GM11168 (cell line): ENCODE data around the gene IL4R.

Source experiments
- in situ Hi-C: fragments of 300-500 bp; cut with MboI; formaldehyde crosslinking; loops from one replicate; pipeline ENCODE4 v1.12.0; 2022; ENCODE audit warnings: low sequenced_read_pairs; ENCODE audit not compliant: unreplicated experiment

IL4R gene

DNA sequence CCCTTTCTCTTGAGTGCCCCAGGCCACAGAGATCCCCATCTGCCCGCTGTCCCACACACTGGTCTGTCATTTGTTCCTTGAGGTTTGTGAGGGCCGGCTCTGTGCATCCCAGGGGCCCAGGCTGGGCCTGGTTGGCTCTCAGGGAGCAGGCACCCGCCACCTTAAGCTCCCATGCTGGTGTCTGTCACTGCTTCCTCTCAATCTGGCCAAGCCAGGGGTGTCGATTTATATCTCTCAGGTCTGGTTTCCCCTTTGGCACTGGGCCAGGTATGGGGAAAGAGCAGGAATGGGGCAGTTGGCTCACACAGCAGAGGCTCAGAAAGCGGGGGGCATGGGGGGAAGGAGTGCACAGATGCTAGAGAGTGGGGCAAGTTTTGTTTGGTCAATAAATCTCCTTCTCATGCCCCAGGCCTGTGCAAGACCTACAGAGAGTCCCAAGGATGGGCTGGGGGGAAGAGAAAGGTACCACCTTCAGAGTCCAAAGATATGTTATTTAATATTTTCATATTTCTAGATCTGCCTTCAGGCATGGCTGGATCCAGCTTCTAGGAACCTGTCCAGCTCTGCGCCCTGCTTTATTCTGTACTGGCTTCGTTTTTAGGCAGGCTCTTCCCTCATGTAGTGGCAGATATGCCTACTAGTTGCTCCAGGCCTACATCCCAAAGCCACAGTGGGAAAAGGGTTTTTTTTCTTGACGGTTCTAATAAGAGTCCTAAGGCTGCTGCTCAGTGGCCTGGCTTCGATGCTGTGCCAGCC is 34.3 kb downstream of the IL4R start:
- in situ Hi-C loops: no loop called here

DNA sequence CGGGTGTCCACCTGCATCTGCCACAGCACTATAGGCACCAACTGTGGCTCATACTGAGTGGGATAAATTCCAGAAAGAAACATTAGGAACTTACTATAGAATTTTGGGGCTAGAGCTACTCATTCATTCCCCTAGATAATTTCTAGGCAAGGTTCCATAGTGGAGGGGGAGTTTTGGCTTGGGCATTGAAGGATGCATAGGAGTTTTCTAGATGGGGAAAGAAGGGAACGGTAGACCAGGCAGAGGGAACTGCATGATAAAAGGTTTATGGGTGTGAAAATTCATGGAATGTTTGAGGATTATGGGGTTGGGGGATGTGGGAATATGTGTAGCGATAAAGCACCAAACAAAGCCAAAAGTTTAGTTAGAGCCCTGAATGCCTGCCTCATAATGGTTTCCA is 35.5 kb downstream of the IL4R start:
- in situ Hi-C loops: no loop called here

DNA sequence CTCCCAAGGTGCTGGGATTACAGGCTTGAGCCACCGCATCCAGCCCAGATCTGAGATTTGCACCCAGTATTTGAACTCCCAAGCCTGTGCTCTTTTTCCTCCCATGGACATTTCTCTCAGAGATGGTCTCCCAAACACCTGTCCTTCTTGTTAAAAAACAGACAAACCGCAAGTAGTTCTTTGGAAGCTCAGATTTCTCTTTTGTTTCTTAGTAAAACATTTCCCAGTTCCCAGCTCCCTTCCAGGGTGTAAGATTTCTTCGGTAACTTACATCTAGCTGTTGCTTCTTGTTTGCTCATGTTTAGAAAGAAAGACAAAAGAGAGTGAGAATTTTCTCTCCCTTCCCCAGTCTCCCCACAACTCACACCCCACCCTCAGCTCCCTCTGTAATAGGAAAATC is 36.2 kb downstream of the IL4R start:
- in situ Hi-C loops: no loop called here

DNA sequence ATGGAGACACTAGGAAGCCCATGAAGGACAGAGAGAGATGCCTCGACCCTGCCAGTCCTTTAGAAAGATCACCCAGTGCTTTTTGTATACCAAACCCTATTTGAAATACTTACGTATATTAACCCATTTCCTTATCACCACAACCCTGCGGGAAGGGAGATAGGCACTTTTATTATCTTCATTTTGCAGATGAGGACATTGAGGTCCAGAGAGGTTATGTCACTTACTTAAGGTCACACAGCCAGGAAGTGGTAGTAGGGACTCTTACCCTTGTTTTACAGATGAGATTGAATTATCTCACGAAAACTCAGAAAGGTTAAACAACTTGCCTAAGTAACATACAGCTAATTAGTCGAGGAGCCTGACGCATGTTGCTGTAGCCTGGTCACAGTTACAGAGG is 38.2 kb downstream of the IL4R start:
- in situ Hi-C loops: no loop called here

DNA sequence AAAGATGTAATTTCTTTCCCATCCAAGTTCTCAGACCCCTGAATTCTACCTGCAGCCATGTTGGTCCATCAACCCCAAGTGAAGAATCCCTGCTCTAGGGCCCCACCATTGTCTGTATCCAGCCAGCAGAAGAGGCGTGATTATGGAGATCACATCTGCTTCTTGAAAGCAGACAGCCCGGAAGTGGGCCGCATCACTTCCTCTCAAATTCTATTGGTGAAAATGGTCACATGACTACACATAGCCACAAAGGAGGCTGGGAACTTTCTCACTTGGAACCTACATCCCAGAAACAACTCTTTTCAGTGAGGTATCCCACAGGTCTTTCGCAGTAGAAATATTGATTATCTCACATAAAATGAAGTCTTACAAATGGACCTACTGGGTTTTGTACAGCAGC is 40.1 kb downstream of the IL4R start:
- in situ Hi-C loops: no loop called here

DNA sequence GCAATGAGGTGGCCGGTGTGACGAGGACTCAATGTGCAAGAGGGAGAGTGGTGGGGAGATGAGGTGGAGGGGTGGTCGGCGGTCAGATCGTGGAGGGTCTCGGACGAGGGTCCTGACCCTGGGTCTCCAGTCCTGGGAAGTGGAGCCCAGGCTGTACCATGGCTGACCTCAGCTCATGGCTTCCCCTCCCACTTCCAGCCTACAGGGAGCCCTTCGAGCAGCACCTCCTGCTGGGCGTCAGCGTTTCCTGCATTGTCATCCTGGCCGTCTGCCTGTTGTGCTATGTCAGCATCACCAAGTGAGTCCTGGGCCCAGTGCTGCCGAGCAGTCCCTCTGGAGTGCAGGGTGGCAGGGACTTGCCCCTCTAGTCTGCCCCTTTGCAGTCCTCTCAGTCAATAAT is 41.8 kb downstream of the IL4R start:
- in situ Hi-C loops: loop anchor here (5.0 kb wide), 1 partner anchor 123 kb away; no protein-coding TSS in a partner anchor

DNA sequence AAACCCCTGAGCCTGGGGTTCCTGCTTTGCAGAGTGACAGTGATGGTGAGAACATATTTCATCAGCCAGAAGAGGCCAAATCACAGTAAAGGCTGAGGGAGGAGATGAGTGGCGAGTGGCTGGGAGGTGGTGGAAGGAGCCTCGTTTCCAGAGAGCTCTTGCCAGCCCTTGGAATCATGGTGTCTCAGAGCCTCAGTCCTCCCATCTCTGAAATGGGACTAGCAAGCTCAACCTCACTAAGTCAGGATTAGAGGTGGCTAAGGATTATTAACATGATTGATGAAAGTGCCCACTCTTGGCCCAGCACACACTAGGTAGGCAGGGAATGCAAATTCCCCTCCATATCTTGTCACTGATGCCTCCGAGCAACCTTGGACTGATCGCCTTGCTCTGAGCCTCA is 43.0 kb downstream of the IL4R start:
- in situ Hi-C loops: loop anchor here (5.0 kb wide), 1 partner anchor 124 kb away; no protein-coding TSS in a partner anchor

DNA sequence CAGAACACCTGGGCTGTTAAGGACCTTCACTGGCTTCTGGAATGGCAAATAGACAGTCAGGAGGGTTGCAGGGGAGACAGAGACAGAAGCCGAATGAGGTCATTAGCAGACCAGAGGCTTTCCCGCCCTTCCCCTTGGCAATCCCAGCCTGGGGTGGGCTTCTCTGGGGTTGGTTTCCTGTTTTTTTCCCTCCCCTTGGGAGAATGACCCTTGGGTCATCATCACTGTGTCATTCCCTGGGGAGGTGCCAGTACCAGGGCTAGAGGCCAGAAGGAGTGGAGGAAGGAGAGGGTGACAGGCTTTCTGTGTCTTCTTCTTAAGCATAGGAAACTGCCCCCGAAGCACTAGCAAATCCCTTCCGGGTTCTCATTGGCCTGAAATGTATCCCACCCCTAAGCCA is 45.3 kb downstream of the IL4R start:
- in situ Hi-C loops: loop anchor here (5.0 kb wide), 1 partner anchor 127 kb away; no protein-coding TSS in a partner anchor

DNA sequence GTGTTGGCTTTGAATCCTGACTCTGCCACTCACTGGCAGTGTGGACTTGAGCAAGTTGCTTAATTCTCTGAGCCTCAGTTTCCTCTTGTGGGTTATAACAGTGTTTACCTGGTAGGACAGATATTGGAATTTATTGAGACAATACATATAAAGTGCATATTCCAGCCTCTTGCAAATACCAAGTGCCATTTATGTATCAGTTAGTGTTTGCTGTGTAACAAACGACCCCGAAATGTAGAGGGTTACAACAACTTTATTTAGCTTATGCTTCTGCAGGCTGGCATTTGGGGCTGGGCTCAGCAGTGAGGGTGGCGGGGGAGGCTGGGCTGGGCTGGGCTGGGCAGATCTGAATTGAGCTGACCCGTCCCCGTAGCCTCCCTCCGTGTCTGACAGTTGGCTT is 45.8 kb downstream of the IL4R start:
- in situ Hi-C loops: loop anchor here (5.0 kb wide), 1 partner anchor 127 kb away; no protein-coding TSS in a partner anchor

DNA sequence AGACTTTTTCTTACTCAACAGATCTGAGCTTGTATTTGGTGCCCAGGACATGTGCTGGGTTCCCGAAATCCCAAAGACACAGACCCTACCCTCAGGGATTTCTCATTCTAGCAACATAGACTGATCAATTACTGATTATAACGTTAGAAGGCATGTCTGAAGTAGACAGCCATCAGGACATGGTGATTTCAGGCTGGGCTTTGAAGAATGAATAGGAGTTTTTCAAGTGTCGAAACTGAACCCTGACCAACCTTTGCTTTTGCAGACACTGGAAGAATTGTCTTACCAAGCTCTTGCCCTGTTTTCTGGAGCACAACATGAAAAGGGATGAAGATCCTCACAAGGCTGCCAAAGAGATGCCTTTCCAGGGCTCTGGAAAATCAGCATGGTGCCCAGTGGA is 48.2 kb downstream of the IL4R start:
- in situ Hi-C loops: no loop called here

DNA sequence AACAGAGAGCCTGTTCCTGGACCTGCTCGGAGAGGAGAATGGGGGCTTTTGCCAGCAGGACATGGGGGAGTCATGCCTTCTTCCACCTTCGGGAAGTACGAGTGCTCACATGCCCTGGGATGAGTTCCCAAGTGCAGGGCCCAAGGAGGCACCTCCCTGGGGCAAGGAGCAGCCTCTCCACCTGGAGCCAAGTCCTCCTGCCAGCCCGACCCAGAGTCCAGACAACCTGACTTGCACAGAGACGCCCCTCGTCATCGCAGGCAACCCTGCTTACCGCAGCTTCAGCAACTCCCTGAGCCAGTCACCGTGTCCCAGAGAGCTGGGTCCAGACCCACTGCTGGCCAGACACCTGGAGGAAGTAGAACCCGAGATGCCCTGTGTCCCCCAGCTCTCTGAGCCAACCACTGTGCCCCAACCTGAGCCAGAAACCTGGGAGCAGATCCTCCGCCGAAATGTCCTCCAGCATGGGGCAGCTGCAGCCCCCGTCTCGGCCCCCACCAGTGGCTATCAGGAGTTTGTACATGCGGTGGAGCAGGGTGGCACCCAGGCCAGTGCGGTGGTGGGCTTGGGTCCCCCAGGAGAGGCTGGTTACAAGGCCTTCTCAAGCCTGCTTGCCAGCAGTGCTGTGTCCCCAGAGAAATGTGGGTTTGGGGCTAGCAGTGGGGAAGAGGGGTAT is 48.9 kb downstream of the IL4R start:
- in situ Hi-C loops: no loop called here

DNA sequence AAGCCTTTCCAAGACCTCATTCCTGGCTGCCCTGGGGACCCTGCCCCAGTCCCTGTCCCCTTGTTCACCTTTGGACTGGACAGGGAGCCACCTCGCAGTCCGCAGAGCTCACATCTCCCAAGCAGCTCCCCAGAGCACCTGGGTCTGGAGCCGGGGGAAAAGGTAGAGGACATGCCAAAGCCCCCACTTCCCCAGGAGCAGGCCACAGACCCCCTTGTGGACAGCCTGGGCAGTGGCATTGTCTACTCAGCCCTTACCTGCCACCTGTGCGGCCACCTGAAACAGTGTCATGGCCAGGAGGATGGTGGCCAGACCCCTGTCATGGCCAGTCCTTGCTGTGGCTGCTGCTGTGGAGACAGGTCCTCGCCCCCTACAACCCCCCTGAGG is 49.5 kb downstream of the IL4R start:
- in situ Hi-C loops: no loop called here

DNA sequence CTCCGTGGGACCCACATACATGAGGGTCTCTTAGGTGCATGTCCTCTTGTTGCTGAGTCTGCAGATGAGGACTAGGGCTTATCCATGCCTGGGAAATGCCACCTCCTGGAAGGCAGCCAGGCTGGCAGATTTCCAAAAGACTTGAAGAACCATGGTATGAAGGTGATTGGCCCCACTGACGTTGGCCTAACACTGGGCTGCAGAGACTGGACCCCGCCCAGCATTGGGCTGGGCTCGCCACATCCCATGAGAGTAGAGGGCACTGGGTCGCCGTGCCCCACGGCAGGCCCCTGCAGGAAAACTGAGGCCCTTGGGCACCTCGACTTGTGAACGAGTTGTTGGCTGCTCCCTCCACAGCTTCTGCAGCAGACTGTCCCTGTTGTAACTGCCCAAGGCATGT is 50.0 kb downstream of the IL4R start:
- in situ Hi-C loops: no loop called here

DNA sequence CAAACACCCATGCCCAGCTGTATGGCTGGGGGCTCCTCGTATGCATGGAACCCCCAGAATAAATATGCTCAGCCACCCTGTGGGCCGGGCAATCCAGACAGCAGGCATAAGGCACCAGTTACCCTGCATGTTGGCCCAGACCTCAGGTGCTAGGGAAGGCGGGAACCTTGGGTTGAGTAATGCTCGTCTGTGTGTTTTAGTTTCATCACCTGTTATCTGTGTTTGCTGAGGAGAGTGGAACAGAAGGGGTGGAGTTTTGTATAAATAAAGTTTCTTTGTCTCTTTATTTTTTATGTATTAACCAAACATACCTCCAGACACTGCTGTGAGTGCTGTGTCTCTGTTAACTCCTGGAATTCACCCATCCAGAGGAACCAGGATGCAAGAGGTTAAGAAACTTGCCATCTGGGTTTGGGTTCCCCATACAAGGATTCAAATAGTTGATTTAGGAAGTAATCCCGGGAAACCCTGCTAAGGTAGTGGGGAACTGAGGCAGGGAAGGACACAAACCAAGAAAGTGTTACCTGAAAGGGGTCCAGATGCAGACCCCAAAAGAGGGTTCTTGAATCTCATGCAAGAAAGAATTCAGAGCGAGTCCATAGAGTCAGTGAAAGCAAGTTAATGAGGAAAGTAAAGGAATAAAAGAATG is 50.8 kb downstream of the IL4R start:
- in situ Hi-C loops: no loop called here

DNA sequence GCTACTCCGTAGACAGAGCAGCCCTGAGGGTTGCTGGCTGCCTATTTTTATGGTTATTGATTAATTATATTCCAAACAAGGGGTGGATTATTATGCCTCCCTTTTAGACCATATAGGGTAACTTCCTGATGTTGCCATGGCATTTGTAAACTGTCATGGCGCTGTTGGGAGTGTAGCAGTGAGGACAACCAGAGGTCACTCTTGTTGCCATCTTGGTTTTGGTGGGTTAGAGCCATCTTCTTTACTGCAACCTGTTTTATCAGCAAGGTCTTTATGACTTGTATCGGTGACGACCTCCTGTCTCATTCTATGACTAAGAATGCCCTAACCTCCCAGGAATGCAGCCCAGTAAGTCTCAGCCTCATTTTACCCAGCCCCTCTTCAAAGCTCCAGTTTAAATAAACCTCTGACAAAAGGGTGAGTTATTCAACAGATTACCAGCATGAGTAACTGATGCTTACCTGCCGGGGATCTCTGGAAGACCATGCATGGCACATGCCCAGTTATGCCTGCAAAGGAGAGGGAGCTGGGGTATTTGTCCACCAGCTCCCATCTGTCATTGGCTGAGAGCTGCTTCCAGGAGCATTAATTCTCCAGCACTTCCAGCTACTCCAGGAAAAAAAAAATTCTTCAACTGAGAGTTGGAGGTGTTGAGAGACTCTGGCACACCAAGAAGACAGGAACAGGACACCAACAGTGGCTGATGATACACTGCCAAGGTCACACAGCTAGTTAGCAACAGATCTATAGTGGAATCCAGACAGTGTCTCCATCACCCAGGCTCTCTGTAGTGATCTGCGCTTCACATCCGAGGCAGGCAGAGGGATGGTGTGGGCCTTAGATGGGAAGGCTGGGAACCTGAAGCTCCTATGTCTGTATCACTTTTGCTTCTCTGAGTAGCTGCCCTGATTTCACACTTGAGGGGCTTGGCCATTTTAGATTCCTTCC is 51.6 kb downstream of the IL4R start:
- in situ Hi-C loops: no loop called here

DNA sequence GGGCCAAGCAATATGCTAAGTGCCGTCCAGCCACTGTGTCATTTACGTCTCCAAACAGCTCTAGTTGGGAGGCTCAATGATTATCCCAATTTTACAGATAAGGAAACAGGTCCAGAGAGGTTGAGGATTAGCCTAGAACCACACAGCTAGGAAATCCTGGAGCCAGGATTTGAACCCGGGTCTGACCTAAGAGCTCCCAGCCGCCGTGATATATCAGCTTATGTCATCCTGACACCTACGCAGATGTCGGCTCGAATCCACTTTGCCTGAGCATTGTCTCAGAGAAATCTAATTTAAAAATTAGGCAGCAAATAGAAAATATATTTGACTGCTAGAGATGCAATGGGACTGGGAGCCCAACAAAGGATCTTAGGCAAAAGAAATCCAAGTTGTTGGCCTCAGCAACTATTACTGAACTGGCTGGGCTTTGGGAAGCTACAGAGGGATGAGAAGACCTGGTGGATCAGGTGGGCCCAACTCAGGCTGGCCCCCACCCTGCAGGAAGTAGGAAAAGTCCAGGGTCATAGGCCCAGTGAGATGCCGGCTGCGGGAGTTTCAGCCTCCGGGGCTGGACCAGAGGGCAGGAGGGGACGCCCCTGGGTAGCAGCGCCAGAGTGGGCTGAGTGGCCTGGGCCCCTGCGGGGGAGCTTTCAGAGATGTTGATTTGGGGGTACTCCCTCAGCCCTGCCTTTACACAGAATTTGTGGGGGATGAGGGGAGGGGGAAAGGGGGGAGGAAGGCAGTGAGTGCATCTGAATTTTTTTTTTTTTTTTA is 53.1 kb downstream of the IL4R start:
- in situ Hi-C loops: no loop called here

DNA sequence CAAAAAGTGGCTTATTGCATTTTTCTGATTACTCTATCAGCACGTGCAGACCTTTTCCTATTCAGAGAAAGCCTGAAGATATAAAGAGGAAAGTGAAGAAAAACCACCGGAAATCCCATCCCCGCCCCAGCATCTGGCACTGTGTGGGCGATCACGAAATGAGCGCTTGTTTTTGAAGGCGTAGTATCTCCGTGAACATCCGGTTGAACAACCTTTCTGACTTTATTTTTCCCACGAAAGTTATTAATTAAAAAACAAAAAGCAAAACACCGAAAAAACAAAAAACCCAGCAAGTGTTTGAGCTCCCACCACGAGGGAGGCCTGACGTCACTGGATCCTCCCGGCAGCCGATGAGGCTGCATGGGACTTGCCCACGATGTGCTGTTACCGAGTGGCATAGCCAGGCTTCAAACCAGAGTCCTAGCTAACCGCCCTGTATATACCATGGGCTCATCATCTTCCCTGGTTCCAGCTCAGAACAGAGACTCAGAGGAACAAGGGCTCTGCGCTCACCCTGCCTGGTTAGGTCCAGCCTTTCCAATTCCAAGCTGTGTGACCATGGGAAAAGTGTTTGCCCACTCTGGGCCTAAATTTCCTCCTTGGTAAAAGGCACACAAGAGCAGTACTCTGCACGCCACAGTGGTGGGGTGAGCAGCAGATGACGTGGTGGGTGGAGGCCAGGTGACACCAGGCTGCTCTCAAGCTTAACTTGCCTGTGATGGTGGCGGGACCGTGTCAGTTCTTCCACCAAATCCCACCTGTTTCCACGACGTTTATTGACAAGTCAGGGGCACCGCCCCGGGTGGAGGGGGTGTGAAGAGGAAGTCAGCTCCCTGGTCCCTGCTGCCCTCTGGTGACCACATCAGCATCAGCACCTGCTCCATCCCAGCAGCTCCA is 53.9 kb downstream of the IL4R start:
- in situ Hi-C loops: no loop called here

DNA sequence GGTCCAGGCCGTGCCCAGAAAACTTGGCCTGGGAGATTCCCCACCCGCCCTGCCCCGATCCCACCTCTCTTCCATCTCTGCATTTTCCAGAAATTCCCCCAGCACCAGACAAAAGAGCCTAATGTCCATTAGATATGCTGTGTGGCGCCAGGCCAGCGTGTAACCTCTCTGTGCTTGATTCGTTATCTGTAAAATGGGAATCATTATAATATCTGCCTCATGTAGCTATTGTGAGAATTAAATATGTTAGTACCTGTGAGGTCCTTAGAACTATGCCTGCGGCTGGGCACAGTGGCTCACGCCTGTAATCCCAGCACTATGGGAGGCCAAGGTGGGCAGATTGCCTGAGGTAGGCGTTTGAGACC is 54.6 kb downstream of the IL4R start:
- in situ Hi-C loops: no loop called here

DNA sequence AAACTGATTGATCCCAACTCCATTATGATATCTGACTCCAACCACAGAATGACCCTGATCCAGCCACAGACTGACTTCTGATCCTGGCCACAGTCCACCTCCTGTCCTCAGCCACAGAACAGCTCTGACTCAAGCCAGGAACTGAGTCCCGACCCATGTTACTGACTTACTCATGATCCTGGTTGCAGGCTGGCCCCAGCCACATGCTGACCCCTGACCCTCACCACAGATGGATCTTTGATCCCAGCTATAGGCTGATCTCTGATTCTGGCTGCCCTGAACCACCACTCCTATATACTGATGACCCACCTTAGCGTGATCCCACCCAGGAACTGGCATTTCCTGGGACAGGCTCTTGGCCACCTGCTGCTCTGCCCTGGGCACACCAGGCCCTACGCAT is 56.0 kb downstream of the IL4R start:
- in situ Hi-C loops: no loop called here
